ENCODE measurements around the gene DPP10.

GRCh38 chr2:115543024-115543423 is 1100.6 kb downstream of the DPP10 start:
- TF ChIP-seq, protein P1, sequence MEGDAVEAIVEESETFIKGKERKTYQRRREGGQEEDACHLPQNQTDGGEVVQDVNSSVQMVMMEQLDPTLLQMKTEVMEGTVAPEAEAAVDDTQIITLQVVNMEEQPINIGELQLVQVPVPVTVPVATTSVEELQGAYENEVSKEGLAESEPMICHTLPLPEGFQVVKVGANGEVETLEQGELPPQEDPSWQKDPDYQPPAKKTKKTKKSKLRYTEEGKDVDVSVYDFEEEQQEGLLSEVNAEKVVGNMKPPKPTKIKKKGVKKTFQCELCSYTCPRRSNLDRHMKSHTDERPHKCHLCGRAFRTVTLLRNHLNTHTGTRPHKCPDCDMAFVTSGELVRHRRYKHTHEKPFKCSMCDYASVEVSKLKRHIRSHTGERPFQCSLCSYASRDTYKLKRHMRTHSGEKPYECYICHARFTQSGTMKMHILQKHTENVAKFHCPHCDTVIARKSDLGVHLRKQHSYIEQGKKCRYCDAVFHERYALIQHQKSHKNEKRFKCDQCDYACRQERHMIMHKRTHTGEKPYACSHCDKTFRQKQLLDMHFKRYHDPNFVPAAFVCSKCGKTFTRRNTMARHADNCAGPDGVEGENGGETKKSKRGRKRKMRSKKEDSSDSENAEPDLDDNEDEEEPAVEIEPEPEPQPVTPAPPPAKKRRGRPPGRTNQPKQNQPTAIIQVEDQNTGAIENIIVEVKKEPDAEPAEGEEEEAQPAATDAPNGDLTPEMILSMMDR (conservative IDR thresholded peaks at IDR 0.05; ENCODE audit: low read depth, low read length) = no peak
- no peak for TF ChIP-seq EZH2 (IDR thresholded peaks at IDR 0.05; ENCODE audit: low read length, unreplicated experiment)
- TF ChIP-seq EZH2phosphoT487 (IDR thresholded peaks at IDR 0.05; ENCODE audit: borderline replicate concordance, low read length) = no peak

Data from PC-3 (cell line).